SW 1271 (cell line): ENCODE results near the gene KRTAP4-16.
"Not testable (repeated sequence)": the region's sequence is repeated elsewhere in the genome, so short reads cannot be mapped to it uniquely, and the experiment has no call there.

Source experiments
- DNase-seq, 2 experiments: peaks; one replicate each; lab custom pipeline; 2025; lab: John Stamatoyannopoulos, UW

The KRTAP4-16 gene

DNA sequence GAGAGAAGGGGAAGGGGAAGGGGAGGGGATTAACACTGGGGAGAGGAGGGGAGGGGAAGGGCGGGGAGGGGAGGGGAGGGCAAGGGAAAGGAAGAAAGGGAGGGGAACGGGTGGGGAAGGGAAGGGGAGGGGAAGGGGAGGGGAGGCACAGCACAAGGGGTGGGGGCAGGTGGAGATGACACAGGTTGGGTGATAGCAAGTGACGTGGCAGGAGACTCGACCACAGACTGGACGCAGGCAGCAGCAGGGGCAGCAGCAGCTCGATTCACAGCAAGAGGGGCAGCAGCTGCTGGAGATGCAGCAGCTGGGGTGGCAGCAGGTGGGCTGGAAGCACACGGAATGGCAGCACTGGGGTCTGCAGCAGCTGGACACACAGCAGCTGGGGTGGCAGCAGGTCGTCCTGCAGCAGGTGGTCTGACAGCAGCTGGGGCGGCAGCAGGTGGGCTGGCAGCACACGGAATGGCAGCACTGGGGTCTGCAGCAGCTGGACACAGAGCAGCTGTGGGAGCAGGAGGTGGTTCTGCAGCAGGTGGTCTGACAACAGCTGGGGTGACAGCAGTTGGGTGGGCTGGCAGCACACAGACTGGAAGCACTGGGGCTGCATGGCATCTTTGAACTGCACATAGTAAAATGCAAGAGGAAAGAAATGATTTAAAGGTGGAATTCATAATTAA lies at the start of gene KRTAP4-16:
Gene KRTAP4-16 (minus strand): TSS at position 624 of the 674 bp plus-strand sequence. CDS start 0 bp downstream, at position 624.
- no peak for DNase-seq

DNA sequence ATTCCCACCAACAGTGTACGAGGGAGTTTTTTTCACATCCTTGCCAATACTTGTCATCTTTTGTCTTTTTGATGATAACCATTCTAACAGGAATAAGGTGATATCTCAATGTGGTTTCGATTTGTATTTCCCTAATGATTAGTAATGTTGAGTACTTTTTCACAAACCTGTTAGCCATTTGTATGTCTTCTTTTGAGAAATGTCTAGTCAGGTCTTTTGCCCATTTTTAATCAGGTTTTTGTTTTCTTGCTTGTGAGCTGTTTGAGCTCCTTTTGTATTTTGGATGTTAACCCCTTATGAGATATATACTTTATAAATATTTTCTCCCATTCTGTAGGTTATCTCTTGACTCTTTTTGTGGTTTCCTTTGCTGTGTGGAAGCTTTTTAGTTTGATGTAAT lies 49.5 kb upstream of the KRTAP4-16 start:
- no peak for DNase-seq

DNA sequence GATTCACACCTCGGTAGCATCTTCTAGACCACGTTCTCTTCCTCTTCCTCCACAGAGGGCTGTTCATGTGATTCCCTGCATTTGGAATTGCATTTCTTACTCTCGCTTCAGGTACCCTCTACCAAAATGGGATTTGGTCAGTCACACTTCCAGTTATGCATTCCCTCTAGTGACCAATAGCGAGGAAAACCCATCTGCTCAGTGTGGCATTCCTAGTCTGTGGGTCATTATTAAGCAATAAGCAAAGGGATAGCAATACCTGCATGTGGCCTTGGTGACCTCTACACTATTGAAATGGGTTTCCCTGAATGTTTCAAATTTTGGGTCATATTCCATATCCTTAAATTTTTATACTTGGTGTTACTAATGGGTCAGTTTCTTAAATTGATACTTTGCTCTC lies 48.0 kb upstream of the KRTAP4-16 start:
- DNase-seq = no peak

DNA sequence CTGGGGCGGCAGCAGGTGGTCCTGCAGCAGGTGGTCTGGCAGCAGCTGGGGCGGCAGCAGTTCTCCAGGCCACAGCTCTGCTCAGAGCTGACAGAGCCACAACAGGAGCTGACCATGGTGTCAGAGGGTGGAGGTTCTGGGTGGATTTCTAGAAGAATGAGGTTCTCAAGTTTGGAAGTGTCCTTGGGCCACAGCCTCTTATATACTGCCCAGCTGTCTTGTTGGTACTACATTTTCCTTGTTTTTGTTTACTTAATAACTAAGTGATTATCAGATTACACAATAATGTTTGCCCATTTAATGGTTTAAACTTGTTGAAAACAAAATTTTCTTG lies 47.6 kb upstream of the KRTAP4-16 start, which contains the start of gene KRTAP4-5:
Gene KRTAP4-5 (minus strand): TSS at position 174 of the 334 bp plus-strand sequence. CDS start 58 bp downstream, at position 116.
- no peak for DNase-seq

DNA sequence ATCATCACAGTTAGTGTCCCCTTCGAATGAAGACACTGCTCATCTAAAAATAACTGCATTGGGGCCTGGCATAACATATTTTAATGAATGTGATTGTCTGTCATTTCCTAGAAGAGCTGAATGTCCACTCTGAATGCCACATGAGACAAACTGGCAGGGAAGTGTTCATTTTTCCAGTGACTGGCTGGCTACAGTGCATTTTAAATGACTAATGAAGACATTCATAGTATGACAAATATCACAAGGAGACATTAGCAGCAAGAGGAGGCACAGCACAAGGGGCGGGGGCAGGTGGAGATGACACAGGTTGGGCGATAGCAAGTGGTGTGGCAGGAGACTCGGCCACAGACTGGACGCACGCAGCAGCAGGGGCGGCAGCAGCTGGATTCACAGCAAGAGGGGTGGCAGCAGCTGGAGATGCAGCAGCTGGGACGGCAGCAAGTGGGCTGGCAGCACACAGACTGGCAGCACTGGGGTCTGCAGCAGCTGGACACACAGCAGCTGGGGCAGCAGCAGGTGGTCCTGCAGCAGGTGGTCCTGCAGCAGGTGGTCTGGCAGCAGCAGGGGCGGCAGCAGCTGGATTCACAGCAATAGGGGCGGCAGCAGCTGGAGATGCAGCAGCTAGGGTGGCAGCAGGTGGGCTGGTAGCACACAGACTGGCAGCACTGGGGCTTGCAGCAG lies 47.1 kb upstream of the KRTAP4-16 start:
- not testable (repeated sequence) for DNase-seq

DNA sequence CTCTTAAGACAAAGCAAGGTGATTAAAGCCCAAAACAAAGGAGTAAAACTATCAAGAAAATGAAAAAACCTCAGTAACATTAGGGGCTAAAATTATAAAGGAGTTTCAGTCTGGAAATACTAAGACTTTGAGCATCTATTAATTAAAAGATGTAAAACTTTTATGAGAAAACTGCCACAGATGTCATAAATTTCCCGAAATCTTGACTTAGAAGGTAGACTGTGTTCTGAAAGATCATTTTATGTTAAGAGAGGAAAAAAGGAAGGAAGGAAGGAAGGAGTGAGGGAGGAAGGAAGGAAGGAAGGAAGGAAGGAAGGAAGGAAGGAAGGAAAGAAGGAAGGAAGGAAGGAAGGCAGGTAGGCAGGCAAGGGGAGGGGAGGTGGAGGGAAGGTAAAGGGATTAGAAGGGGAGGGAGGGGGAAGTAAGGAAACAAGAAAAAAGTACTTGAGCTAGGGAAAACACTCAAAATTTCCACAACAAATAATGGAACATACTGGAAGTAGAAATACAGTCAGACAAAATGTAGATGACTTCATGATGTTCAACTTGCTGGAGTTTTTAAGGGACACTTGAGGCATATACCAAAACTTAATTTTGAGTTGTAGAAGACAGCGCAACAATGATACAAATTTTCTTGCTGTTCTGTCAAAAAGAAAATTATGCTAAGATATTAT lies 45.7 kb upstream of the KRTAP4-16 start:
- DNase-seq = no peak

DNA sequence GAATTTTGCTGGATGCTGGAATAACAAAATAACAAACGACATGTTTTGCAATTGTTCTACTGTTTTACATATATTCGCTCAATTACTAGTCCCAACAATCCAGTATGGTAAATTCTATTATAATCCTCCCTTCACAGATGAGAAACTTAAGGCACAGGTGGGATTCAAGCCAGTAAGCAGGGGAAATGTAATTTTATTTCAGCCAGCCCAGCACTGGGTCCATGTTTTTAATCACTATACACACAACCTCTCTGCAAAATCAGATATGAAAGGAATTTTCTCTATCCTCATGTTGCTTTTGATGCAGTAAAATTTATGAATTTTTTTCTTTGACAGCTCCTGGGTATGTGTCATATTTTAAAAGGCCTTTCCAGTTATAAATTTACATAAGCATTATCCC lies 43.3 kb upstream of the KRTAP4-16 start:
- no peak for DNase-seq

DNA sequence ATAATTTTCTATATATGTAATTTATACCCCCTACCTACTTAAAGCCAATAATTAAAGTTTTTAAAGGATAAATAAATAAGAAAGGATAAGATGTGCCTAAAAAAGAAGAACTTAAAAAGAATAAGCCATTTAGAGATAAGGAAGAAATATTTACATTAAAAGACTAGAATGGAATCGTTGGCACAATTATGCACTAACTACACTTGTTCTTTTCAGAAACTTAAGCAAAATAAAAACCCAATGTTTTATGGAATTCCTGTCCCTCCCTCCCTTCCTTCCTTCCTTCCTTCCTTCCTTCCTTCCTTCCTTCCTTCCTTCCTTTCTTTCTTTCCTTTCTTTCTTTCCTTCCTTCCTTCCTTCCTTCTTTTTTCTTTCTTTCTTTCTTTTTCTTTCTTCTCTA lies 42.8 kb upstream of the KRTAP4-16 start:
- DNase-seq = no peak

DNA sequence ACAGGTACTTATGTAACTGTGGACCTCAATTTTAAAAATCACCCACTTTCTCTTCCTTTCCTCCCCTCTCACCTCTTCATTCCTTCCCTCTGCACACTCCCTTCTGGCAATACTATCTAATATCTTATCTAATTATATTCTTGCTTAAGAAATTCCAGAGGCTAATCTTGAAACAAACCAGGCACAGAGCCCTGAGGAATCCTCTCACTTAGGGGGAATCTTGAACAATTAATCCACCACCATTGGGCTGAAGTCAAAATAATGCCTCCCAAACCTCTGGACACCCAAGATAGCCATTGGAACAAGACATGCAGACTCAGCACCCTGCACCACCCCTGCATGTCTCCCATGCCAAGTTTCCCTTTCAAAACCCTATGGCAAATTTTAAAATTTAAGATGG lies 39.4 kb upstream of the KRTAP4-16 start:
- DNase-seq = no peak

DNA sequence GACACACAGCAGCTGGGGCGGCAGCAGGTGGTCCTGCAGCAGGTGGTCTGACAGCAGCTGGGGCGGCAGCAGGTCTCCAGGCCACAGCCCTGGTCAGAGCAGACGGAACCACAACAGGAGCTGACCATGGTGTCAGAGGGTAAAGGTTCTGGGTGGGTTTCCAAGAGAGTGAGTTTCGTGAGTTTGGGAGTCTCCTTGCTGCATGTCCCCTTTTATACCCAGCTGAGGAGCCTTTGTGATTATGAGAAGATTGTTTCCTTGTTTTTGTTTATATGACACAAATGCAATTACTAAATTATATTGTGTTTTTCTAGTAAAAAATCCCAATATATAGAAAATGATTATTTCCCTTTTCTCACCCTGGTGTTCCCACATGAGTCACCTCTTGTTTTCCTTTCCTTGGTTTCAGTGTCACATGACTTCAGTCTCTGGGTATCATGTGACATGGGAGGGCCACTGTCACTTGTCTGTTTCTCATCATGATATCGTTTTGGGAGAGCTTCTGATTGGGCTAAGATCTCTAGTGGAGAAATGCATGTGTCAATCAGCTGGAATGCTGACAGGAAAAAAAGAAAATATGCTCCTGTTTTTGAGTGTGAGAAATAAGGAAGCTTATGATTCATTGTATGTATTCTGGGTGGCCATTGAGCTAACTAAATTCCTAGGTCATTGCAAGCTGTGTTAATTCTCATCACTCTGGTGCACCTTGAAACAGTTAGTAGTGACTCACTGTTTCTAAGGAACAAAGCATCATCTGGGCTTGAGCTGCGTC lies 38.5 kb upstream of the KRTAP4-16 start, which contains the start of gene KRTAP4-6:
Gene KRTAP4-6 (minus strand): TSS at position 185 of the 772 bp plus-strand sequence. CDS start 57 bp downstream, at position 128.
- DNase-seq = peak; percentile 18 to 38

DNA sequence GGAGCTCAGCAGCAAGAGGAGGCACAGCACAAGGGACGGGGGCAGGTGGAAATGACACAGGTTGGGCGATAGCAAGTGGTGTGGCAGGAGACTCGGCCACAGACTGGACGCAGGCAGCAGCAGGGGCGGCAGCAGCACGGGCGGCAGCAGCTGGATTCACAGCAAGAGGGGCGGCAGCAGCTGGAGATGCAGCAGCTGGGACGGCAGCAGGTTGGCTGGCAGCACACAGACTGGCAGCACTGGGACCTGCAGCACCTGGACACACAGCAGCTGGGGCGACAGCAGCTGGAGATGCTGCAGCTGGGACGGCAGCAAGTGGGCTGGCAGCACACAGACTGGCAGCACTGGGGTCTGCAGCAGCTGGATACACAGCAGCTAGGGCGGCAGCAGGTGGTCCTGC lies 37.9 kb upstream of the KRTAP4-16 start:
- not testable (repeated sequence) for DNase-seq

DNA sequence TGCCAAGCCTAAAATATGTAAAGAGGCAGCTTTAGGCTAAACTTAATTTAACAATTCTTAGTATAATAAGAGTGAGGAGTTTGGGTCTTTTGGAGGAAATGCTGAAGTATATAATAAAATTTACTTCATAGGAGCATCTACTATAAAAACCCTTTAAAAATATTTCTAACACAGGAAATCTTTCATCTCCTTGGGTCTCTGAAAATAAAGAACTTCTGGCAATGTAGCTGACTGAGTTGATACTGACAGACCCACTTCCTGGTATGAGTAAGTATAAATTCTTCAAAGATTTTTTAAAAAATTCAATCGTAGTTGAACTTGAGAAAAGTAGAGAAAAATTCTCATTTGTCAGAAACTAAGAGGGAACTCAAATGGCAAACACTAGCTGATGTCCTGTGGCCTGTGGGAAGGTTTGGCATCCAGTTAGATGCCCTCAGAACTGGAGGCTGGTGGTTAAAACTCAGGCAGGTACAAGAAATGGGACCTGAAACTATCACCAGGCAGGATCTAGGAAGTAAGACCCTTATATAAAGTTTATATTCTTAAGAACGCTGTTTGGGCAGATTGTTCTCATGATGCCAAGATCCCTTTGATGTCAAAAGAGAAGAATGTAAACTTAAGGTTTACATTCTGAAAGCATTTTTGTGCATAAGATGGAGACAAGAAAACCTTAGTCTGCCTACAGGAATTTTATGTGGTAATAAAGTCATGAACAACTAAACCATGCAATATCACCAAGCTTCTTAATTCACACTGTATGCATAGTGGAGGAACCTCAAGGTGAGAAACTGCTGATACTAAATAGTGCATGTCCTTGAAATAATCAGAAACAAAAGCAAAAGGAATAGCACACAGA lies 32.1 kb upstream of the KRTAP4-16 start:
- no peak for DNase-seq

DNA sequence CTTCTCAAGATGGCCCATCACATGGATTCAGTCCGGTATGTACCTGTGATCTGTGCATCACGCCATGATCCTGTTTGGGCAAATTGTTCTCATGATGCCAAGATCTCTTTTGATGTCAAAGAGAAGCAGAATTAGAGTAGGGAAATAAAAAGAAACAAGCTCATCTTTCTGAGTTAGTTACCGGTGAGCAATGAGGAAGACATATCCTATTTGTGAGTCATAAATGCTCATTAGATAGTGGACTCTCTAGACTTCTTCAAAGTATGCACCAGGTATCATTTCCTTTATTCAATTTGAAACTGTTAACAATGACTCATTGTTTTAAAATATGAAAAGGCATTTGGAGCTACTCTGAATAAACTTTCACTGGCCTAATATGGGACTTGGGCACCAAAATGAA lies 30.0 kb upstream of the KRTAP4-16 start:
- peak; percentile 23 to 60 for DNase-seq

DNA sequence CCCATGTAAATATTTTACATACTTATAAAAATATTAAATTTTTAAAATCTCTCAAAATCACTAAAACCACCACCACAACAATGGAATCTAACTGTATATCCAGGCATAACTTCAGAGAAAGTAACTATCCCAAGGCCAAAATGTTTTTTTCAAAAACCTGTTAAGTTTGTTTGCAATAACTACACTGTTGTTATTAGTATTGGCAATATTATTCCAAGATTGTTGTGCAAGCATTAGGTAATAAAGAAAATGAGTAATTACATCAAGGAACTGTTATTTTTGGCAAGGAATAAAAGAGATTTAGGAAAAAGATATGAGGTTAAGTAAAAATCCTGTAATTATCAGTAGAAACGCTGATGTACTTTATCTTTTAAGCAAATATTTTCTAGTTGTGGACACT lies 25.4 kb upstream of the KRTAP4-16 start:
- DNase-seq = no peak

DNA sequence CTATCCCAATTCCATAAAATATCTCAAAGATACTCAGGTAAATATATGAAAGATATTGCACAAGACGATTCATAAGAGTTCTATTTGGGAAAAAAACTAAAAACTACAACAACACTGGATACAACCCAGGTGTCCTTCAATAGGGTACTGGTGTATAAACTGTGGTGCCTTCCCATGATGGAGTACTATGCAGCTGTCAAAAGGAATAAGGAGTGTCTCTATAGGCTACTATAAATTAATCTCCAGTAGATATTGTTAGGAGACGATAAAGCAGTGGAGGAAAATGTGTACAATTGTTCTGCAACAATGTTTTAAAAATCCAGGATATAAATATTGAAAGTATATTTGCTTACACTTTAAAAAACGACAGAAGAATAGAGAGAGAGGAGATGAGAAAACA lies 24.4 kb upstream of the KRTAP4-16 start:
- DNase-seq = no peak

DNA sequence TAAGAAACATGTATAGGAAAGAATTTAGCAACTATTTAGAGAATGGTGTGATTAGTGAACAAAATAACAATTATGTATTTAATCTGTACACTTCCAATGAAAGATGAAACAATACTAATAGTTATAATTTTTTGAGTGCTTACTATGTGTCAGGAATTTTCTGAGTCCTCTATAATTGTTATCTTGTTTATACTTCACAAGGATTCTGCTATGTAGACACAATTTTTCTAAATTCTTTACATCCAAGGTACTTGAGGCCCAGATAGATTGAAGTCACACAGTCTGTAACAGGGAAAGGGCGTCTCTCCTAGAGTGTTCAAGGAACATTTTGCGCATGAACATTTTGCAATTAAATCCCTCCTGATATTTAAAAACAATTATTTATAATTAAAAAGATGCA lies 23.1 kb upstream of the KRTAP4-16 start:
- no peak for DNase-seq

DNA sequence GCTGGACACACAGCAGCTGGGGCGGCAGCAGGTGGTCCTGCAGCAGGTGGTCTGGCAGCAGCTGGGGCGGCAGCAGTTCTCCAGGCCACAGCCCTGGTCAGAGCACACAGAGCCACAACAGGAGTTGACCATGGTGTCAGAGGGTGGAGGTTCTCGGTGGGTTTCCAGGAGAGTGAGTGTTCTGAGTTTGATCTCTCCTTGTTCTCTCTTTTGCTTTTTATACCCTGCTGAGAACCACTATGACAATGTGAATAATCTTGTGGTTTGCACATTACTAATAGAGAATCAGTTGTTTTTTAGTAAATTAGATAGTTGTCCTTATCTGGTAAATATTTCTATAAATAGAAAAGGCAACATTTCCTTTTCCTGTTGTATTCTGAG lies 22.0 kb upstream of the KRTAP4-16 start, which contains the start of gene KRTAP4-12:
Gene KRTAP4-12 (minus strand): TSS at position 192 of the 381 bp plus-strand sequence. CDS start 60 bp downstream, at position 132.
- DNase-seq = not testable (repeated sequence)

DNA sequence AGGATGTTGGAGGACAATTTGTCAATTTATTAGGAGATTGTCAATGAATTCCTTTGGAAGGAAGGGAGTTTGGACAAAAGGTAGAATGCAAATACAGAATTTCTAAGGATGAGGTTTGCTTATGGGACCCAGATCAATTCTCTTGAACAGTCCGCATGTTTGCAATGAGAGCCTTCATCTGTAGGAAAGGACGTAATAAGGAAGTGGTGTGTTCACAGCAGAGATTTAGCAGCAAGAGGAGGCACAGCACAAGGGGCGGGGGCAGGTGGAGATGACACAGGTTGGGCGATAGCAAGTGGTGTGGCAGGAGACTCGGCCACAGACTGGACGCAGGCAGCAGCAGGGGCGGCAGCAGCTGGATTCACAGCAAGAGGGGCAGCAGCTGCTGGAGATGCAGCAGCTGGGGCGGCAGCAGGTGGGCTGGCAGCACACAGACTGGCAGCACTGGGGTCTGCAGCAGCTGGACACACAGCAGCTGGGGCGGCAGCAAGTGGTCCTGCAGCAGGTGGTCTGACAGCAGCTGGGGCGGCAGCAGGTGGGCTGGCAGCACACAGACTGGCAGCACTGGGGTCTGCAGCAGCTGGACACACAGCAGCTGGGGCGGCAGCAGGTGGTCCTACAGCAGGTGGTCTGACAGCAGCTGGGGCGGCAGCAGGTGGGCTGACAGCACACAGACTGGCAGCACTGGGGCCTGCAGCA lies 21.4 kb upstream of the KRTAP4-16 start:
- not testable (repeated sequence) for DNase-seq

DNA sequence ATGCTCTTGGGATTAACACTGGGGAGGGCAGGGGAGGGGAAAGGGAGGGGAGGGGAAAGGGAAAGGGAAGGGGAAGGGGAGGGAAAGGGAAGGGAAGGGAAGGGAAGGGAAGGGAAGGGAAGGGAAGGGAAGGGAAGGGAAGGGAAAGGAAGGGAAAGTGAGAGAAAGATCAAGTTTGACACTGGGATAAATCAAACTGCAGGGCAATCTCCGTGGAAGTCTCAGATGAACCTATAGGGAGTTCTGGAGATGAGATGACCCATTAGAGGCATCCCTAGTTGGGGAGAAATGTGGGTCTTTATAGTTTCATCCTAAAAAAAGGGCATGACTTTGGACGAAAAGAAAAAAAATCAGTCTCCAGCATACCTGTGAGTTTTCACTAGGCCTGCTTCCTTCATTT lies 19.7 kb upstream of the KRTAP4-16 start:
- DNase-seq = no peak
